ENCODE data around the gene GSX1.
"Not testable (repeated sequence)": the region's sequence is repeated elsewhere in the genome, so short reads cannot be mapped to it uniquely, and the experiment has no call there.

Gene GSX1

GRCh38 chr13:27792393-27793218 lies at the start of gene GSX1:
Gene GSX1, plus strand, starts transcription at chr13:27792483. Its CDS starts 208 bp downstream, at chr13:27792691.
- peak; percentile 51 for DNase-seq

DNA sequence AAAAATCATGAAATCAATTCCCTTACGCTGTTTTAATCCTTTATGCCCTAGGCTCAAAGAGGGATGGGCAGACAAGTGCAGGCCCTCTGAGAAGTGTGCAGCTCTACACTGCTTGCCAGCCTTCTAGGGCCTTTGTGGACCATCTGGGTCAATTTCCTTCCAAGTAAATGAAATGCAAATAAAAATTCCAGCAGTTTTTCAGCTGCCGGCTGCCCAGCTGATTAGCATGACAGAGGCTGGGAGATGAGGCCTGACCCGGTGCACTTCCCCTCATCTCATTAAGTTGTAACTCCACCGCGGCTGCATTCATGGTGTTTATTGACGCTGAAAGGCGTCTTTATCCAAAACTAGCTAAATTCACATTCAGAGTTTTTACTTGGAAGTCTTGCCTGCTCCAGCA lies 47.5 kb upstream of the GSX1 start:
- DNase-seq: no peak

GRCh38 chr13:27745301-27745700 lies 47.0 kb upstream of the GSX1 start:
- DNase-seq: no peak

DNA sequence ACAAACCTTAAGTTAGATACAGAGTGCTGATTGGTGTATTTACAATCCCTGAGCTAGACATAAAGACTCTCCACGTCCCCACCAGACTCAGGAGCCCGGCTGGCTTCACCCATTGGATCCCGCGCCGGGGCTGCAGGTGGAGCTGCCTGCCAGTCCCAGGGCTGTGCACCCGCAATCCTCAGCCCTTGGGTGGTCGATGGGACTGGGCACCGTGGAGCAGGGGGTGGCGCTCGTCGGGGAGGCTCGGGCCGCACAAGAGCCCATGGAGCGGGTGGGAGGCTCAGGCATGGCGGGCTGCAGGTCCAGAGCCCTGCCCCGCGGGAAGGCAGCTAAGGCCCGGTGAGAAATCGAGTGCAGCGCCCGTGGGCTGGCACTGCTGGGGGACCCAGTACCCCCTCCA lies 44.1 kb upstream of the GSX1 start:
- DNase-seq: not testable (repeated sequence)

DNA sequence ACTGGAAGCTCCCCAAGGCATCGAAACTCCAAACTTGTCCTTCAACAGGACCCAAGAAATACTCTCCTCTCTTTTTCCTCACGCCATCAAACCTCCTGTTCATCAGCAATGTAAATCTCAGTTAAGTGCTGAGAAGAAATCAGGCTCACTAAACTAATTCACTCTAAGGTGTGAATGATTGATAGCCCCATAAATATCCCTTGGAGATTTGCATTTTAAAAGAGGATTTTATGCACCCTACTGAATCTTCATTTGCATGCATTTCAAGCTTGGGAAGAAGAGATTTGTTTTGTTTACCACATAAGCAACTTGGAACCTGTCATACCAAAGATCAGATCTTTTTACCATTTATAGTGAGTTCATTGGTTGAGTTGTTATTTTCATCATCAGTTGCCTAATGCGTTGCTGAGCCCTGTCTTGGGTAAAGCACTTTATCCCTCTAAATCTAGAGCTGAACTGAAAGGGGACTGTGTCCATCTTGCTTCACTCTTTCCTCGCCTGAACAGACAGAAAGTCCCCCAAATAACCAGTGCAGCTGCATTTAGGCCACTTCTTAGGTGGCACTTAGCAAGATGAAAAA lies 40.2 kb upstream of the GSX1 start:
- no peak for DNase-seq

DNA sequence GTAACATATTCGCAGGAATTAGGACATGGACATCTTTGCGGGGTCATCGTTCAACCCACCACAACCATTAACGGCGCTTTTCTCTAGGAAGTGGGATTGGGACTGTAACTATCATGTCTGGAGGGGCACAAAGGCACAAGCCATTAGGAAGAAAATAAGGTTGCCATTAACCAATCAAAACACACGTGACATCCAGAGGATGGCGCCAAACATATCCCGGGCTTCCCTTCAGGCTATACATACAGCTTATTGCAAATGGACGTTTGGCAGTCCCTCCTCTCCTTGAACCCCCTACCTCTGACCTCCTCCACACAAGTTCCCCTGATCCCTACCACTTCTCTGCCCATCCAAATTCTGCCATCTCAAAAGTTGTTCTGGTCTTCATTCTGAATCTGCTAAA lies 26.6 kb upstream of the GSX1 start:
- no peak for DNase-seq

DNA sequence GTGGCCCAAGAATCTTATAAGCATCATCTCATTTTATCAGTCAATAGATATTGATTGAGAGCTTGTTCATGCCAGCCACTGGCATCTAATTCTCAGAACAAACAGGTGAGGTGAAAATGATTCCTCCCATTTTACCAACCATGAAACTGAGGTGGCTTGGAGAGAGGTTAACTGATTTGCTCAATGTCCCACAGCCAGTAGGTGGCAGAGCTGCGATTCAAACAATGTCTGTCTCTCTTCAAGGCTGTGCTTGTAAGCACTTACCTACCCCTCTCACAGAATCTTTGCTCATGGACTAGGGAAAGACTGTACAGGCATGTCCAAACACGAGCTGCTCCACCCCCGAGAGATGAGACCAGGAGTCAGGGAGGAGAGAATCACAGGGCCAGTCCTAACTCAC lies 21.5 kb upstream of the GSX1 start:
- DNase-seq: no peak

DNA sequence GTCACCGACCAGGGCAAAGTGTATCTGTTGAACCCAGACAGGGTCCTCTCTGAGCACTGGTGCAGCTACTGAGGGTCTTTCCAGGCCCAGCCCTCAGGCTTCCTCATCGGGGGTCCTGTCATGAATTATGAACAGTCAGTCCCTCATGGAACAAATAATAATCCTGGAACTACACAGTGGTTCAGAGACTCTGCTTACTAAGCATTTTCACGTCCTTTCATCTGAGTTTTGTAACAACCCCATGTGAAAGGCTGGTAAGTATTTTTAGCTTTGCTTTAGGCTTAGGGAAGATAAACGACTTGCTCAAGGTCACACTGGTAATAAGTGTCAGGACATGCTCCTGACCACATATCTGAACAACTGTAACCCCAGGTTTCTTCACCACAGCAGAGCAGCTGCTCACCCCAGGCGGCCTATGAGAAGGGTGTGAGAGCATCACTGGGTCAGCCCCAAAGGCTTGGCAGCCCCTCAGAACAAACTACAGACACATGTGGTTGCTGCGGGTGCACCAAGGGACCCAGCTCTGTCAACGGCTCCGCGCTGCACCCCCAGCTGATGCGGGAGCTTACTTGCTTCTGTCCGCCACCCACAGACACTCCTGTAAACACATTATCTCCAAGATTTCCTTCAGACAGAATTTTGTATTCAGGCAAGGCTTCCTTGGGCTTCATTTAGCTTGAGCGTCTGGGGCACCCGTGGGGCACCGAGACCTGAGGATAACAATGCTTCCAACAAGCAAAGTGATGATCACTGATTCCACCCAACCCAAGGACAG lies 19.4 kb upstream of the GSX1 start:
- DNase-seq: no peak

GRCh38 chr13:27774169-27774568 lies 18.1 kb upstream of the GSX1 start:
- DNase-seq: no peak

DNA sequence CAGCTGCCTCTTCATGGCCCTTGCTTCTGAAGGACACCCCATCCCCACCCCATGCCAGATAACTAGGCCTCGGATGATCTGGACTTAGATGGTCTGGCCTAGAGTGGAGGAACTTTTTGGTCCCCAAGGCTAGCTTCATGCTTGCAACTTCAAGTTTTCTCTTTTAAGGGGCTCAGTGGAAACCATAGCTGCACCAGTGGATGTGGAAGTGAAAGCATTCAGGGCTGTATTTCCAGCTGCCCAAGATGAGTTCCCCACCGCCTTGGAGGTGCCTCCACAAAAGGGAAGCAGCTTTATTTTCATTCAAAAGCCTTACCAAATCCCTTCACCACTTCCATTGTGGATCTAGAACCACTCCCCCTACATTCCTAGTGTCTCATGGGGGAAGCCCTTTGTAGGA lies 17.6 kb upstream of the GSX1 start:
- no peak for DNase-seq

DNA sequence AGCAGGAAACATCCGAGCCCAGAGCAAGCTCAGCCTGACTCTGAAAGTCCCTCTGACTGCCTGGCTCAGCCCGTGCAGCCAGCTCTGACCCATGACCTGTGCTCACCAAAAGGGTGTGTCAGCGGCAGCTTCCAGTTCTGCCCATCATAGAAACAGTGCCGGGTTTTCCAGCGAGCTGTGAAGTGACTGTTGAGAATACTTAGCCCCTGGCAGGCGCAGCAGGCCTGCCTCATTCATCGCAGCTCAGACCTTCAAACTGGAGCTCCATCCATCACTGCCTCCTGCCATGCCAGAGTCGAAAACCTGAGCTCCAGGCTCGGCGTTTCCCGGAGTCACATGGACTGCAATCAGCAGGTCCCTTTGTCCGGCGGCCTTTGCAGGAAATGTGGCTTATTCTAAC lies 16.3 kb upstream of the GSX1 start:
- no peak for DNase-seq

- DNase-seq: no peak
Observed at GRCh38 chr13:27782151-27782550, 10.1 kb upstream of the GSX1 start.

DNA sequence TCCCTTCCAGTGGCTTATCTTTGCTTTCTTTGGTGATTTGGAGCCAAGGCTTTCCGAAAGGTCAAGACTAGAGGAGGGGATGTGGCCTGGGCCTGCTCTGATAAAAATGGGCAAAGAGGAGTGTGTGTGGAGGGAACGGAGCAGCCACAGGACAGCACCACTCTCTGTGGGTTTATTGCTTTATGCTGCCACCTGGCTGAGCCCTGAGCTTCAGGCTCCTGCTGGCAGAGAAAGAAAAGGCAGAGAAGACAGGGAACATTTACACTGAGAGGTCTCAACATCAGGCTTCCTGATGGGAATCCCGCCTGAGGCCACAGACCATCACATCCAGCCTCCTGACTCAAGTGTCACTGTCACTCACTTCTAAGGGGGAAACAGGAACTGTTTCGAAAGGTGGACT lies 9.2 kb upstream of the GSX1 start:
- peak; percentile 8 for DNase-seq

GRCh38 chr13:27788271-27788670 lies 4.0 kb upstream of the GSX1 start:
- DNase-seq: no peak

GRCh38 chr13:27789153-27789494 lies 3.2 kb upstream of the GSX1 start:
- DNase-seq: no peak

DNA sequence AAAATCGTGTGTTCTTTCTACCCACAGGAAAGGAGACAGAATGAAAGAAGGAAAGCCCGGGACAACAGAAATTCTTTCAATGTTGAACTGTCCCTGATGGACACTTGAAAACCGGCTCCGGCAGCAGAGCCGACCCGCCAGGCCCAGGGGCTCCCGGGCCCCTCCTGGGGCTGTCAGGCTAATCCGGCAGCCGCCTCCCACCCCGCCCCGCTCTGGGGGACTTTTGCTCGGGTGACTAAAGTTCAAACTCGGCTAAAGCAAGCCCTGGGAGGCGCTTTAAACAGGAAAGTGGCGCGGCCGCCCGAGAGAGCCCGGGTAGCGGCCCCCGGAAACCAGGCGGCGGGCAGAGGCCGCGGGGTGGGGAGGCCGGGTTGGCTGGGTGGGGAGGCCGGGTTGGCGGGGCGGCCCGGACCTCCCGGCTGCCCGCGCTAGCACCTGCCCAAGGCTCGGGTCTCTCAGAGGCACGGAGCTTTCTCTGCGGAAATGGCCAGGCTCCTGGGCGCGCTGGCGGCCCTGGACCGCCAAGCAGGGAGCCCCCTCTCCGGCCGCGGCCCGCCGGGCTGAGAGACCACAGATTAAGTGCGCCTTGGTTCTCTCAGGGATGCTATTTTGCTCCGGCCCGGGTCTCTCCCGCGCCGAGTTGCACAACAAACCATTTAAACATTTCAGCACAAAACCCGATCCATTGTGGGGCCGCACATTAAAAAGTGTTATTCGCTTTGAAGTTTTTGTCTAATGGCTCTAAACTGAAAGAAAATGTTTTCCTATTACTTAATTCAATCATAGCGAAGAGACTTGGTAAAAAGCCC lies 2.6 kb upstream of the GSX1 start:
- DNase-seq: no peak

- DNase-seq: no peak
Observed at GRCh38 chr13:27790523-27790922, 1.8 kb upstream of the GSX1 start.

DNA sequence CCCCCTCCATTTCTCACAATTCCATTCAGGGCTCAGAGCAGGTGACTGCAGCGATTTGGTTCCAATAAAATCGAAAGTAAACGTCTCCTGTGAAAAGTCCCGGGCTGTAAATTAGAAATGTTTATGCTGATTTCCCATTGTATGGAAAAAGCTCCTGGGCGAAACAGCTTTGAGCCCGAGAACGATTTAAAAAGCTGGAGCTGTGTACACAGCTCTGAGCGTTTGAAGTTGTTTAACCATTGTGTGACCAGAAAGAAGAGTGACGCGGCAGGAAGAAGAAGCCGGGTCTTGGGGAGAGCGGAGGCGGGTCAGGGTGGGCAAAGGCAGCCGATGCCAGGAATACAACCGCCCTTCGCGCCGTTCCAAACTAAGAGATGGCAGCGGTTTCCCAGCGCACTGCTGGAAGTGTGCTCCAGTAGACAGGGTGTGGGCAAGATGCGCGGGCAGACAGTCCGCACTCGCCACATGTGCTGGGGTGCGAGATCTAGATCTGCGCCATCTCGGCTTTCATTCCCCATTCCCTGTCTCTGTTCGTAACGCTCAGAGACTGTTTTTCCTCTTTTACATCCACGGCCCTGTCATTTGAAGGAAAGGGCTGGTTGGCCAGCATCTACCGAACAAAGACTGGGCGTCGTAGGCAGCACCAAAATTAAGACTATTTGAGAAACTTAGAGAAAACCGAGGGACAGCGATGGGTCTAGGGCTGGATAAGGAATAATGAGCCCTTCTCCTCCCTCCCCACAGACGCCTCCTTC lies 960 bp upstream of the GSX1 start:
- no peak for DNase-seq

GRCh38 chr13:27791901-27792392 lies 336 bp upstream of the GSX1 start:
- no peak for DNase-seq

DNA sequence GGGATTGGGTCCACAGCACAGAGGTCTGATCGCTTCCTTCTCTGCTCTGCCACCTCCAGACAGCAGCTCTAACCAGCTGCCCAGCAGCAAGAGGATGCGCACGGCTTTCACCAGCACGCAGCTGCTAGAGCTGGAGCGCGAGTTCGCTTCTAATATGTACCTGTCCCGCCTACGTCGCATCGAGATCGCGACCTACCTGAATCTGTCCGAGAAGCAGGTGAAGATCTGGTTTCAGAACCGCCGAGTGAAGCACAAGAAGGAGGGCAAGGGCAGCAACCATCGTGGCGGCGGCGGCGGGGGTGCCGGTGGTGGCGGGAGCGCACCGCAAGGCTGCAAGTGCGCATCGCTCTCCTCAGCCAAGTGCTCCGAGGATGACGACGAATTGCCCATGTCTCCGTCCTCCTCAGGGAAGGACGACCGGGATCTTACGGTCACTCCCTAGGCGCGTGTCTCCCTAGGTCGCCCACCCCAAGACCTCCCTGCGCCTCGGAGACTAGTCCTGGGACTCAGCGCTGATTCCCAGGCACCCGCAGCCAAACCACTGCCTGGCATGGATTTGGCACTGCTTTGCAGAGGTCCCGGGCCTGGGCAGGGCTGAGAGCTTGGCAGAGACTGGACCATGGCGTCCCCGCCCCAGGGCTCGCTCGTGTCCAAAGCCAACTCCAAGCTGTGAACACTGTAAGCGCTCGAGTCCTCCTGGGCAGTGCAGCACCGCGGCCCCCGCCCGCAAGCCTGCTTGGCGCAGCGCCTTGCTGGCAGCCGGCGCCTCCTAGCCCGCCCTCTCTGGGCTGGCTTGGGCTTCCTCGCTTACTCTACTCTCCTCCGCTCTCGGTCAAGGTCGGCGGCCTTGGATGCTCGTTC lies 1.5 kb downstream of the GSX1 start:
- no peak for DNase-seq

DNA sequence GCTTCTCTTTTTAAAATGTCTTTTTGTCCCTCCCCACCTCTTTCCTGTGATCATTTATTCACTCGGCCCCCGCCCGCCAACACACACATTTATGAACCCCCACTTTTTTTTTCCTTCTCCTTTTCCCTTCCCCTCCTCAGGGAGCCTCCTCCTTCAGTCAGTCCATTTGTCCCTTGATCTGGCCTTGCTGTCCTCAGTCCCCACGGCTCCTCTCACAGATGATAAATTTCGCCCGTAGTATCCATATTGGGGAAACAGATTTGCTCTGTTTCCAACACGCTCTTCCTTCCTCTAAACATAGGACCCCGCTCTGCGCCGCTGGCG lies 2.0 kb downstream of the GSX1 start:
- DNase-seq: no peak

Data from fibroblast of upper back skin (primary cell).